Astrocyte (in vitro differentiated cells and primary cell): ENCODE data around the gene EHBP1. TPM values are rescaled to one million over a fixed set of nuclear protein-coding genes. Genes with fewer than 3 reads are reported as not detected.
"Not testable (repeated sequence)": the region's sequence is repeated elsewhere in the genome, so short reads cannot be mapped to it uniquely, and the experiment has no call there.

ENCODE experiments used
- DNase-seq: peaks from one replicate; pipeline ENCODE4 v3.0.0-alpha.2; 2010; ENCODE audit warnings: low read depth
- FAIRE-seq: peaks from 2 replicates; lab custom pipeline; 2011; peaks lifted over from hg19 to GRCh38; lab: Jason Lieb, UNC
- H2AFZ ChIP-seq: 2 replicates; pipeline ENCODE4 v1.6.0; 2012; ENCODE audit warnings: low read depth, low read length, inconsistent platforms
- H3K27ac ChIP-seq: 2 replicates; pipeline ENCODE4 v1.5.1; 2011; ENCODE audit warnings: low read depth, low read length, inconsistent platforms
- H3K27me3 ChIP-seq: 2 replicates; pipeline ENCODE4 v1.6.0; 2011; ENCODE audit warnings: low read length, inconsistent platforms; ENCODE audit not compliant: insufficient read depth
- H3K36me3 ChIP-seq: 2 replicates; pipeline ENCODE4 v1.5.1; 2011; ENCODE audit warnings: low read length, inconsistent platforms; ENCODE audit not compliant: insufficient read depth
- H3K4me1 ChIP-seq: 2 replicates; pipeline ENCODE4 v1.5.1; 2011; ENCODE audit warnings: low read length, inconsistent platforms; ENCODE audit not compliant: insufficient read depth
- H3K4me2 ChIP-seq: 2 replicates; pipeline ENCODE4 v1.6.0; 2012; ENCODE audit warnings: low read length, inconsistent platforms
- H3K4me3 ChIP-seq: 2 replicates; pipeline ENCODE4 v1.5.1; 2011; ENCODE audit warnings: low read depth, mild to moderate bottlenecking, low read length, inconsistent platforms; ENCODE audit not compliant: insufficient read depth
- H3K79me2 ChIP-seq: 2 replicates; pipeline ENCODE4 v1.6.0; 2012; ENCODE audit warnings: mild to moderate bottlenecking, low read length, inconsistent platforms; ENCODE audit not compliant: insufficient read depth
- H3K9ac ChIP-seq: 2 replicates; pipeline ENCODE4 v1.6.0; 2012; ENCODE audit warnings: mild to moderate bottlenecking, low read length, inconsistent platforms
- H3K9me3 ChIP-seq: 2 replicates; pipeline ENCODE4 v1.5.1; 2012; ENCODE audit warnings: low read depth, mild to moderate bottlenecking, low read length, inconsistent platforms; ENCODE audit not compliant: insufficient read depth
- H4K20me1 ChIP-seq: 2 replicates; pipeline ENCODE4 v1.6.0; 2012; ENCODE audit warnings: low read length, inconsistent platforms; ENCODE audit not compliant: insufficient read depth
- H3K27ac Mint-ChIP-seq: one replicate; pipeline ENCODE4 v1.8.0; 2021; ENCODE audit warnings: mild to moderate bottlenecking, mixed read lengths; ENCODE audit not compliant: unreplicated experiment
- H3K27me3 Mint-ChIP-seq: one replicate; pipeline ENCODE4 v1.8.0; 2021; ENCODE audit warnings: low read depth, mixed read lengths; ENCODE audit not compliant: unreplicated experiment
- H3K36me3 Mint-ChIP-seq: one replicate; pipeline ENCODE4 v1.8.0; 2021; ENCODE audit warnings: low read depth, mixed read lengths; ENCODE audit not compliant: unreplicated experiment
- H3K4me1 Mint-ChIP-seq: one replicate; pipeline ENCODE4 v1.8.0; 2021; ENCODE audit warnings: low read depth, mixed read lengths; ENCODE audit not compliant: unreplicated experiment
- H3K4me3 Mint-ChIP-seq: one replicate; pipeline ENCODE4 v1.8.0; 2021; ENCODE audit warnings: mild to moderate bottlenecking, moderate library complexity, mixed read lengths; ENCODE audit not compliant: unreplicated experiment
- H3K9me3 Mint-ChIP-seq: one replicate; pipeline ENCODE4 v1.8.0; 2021; ENCODE audit warnings: mild to moderate bottlenecking, mixed read lengths; ENCODE audit not compliant: unreplicated experiment
- EZH2 ChIP-seq: IDR thresholded peaks from 2 replicates; pipeline ENCODE4 v1.6.1; 2012; ENCODE audit warnings: mild to moderate bottlenecking, low read length, inconsistent platforms; ENCODE audit not compliant: insufficient read depth
- total RNA-seq: library from RNA; stranded (reverse); gene quantifications from 2 replicates; pipeline ENCODE4 v1.2.1, GENCODE V29; 2021
- TF ChIP-seq, protein P1 (sequence below): IDR thresholded peaks from 2 replicates; pipeline ENCODE4 v1.5.1; 2011; ENCODE audit warnings: low read depth, mild to moderate bottlenecking, inconsistent platforms, low read length, moderate library complexity; ENCODE audit not compliant: insufficient read depth

Gene EHBP1
- total RNA-seq, 1 donor from 2014 or later, result 44.1 TPM

DNA sequence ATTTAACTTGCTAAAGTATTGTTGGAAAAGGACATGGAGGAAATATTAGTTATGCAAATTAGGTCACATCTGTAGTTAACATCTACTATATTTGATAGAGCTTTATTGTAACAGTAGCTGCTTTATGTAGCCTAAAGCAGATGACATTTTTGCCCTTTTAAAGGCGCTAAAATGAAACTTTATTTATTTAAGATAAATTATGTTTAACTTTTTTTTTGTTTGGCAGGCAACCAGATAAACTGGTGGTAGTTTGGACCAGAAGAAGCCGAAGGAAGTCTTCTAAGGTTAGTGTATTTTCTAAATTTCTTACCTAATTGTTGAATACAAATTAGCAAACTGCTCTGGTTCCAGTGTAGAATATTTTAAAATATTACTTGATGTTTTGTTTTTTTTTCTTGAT, 41.7 kb downstream of the EHBP1 start:
- Mint-ChIP-seq H3K36me3 (peaks cover 4% of the 10 kb centered on the region), H3K27ac (no peak overlapping the region), H3K27me3 (no peaks in the 10 kb centered on the region), H3K4me3 (no peak overlapping the region), H3K4me1 (peaks cover 10% of the 10 kb centered on the region), H3K9me3 (no peaks in the 10 kb centered on the region)
- no peak for DNase-seq
- Histone ChIP-seq H3K27ac (no peak overlapping the region), H3K79me2 (peaks cover 61% of the 10 kb centered on the region), H4K20me1 (peaks cover 19% of the 10 kb centered on the region), H3K4me3 (no peak overlapping the region), H3K27me3 (no peaks in the 10 kb centered on the region), H3K4me2 (no peak overlapping the region), H3K9me3 (no peaks in the 10 kb centered on the region), H3K36me3 (no peaks in the 10 kb centered on the region), H3K4me1 (peaks cover 7% of the 10 kb centered on the region), H3K9ac (no peak overlapping the region), H2AFZ (no peak overlapping the region)
- FAIRE-seq, result no peak
- TF ChIP-seq EZH2, result no peak
- TF ChIP-seq, protein P1, sequence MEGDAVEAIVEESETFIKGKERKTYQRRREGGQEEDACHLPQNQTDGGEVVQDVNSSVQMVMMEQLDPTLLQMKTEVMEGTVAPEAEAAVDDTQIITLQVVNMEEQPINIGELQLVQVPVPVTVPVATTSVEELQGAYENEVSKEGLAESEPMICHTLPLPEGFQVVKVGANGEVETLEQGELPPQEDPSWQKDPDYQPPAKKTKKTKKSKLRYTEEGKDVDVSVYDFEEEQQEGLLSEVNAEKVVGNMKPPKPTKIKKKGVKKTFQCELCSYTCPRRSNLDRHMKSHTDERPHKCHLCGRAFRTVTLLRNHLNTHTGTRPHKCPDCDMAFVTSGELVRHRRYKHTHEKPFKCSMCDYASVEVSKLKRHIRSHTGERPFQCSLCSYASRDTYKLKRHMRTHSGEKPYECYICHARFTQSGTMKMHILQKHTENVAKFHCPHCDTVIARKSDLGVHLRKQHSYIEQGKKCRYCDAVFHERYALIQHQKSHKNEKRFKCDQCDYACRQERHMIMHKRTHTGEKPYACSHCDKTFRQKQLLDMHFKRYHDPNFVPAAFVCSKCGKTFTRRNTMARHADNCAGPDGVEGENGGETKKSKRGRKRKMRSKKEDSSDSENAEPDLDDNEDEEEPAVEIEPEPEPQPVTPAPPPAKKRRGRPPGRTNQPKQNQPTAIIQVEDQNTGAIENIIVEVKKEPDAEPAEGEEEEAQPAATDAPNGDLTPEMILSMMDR, result no peak

GRCh38 chr2:62747876-62748275, 42.4 kb downstream of the EHBP1 start:
- no peak overlapping the region for H3K4me3 Mint-ChIP-seq
- no peaks in the 10 kb centered on the region for H3K36me3 ChIP-seq
- H3K79me2 ChIP-seq, result peaks cover 57% of the 10 kb centered on the region
- no peak overlapping the region for H3K9ac ChIP-seq
- H2AFZ ChIP-seq, result no peak overlapping the region
- H3K4me2 ChIP-seq, result no peak overlapping the region
- peaks cover 19% of the 10 kb centered on the region for H4K20me1 ChIP-seq
- peaks cover 6% of the 10 kb centered on the region for H3K36me3 Mint-ChIP-seq
- no peaks in the 10 kb centered on the region for H3K27me3 Mint-ChIP-seq
- no peak for FAIRE-seq
- peaks cover 4% of the 10 kb centered on the region for H3K4me1 Mint-ChIP-seq
- no peak overlapping the region for H3K4me3 ChIP-seq
- TF ChIP-seq, protein P1, result no peak
- no peak for TF ChIP-seq EZH2
- H3K4me1 ChIP-seq, result no peaks in the 10 kb centered on the region
- H3K27ac Mint-ChIP-seq, result no peak overlapping the region
- no peaks in the 10 kb centered on the region for H3K9me3 Mint-ChIP-seq
- no peak for DNase-seq
- H3K9me3 ChIP-seq, result no peaks in the 10 kb centered on the region
- H3K27me3 ChIP-seq, result no peaks in the 10 kb centered on the region
- no peak overlapping the region for H3K27ac ChIP-seq

DNA sequence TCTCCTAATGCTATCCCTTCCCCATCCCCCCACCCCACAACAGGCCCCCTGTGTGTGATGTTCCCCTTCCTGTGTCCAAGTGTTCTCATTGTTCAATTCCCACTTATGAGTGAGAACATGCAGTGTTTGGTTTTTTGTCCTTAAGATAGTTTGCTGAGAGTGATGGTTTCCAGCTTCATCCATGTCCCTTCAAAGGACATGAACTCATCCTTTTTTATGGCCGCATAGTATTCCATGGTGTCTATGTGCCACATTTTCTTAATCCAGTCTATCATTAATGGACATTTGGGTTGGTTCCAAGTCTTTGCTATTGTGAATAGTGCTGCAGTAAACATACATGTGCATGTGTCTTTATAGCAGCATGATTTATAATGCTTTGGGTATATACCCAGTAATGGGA, 43.6 kb downstream of the EHBP1 start:
- H3K27me3 ChIP-seq, H3K36me3 ChIP-seq, H3K4me1 Mint-ChIP-seq, H2AFZ ChIP-seq, H3K27ac ChIP-seq, FAIRE-seq, H3K9me3 Mint-ChIP-seq, H3K9ac ChIP-seq, H3K4me2 ChIP-seq, DNase-seq, H3K4me3 ChIP-seq, H3K27me3 Mint-ChIP-seq, H3K9me3 ChIP-seq, H3K4me1 ChIP-seq, H3K36me3 Mint-ChIP-seq, H3K4me3 Mint-ChIP-seq, H3K27ac Mint-ChIP-seq: not testable (repeated sequence)
- peaks cover 13% of the 10 kb centered on the region for H4K20me1 ChIP-seq
- H3K79me2 ChIP-seq, result peaks cover 52% of the 10 kb centered on the region
